HepG2 (cell line): ENCODE data around the gene PRRT1B. TPM values are rescaled to one million over a fixed set of nuclear protein-coding genes. Genes with fewer than 3 reads are reported as not detected.

Experiments used
- ATAC-seq: fragments of 200-7000 bp; cut with Tn5 transposase; 3 replicates; pipeline ENCODE4 v1.9.1; 2020; ENCODE audit warnings: mild to moderate bottlenecking, moderate library complexity
- BruUV-seq: library from RNA; stranded (reverse); fragments of 400-500 nt; replicated peaks from 2 replicates; lab custom pipeline; 2021; lab: Mats Ljungman, UMichigan
- CTCF ChIA-PET: fragments of 300-600 bp; formaldehyde crosslinking; extraction: SDS; loops from one replicate; lab custom pipeline; 2021; ENCODE audit warnings: low total read pairs, inconsistent platforms, low intra/inter-chr PET ratio; lab: Yijun Ruan, JAX
- POLR2A ChIA-PET: fragments of 350-600 bp; sonication (Branson Sonifier 250); formaldehyde crosslinking; loops from one replicate; lab custom pipeline; 2020; ENCODE audit warnings: antibody characterized with exemption, inconsistent platforms; lab: Yijun Ruan, JAX
- DNase-seq: peaks from one replicate; pipeline ENCODE4 v3.0.0-alpha.2; 2015; ENCODE audit warnings: low spot score
- FAIRE-seq: peaks from 3 replicates; lab custom pipeline; 2011; peaks lifted over from hg19 to GRCh38; lab: Jason Lieb, UNC
- H2AFZ ChIP-seq: one replicate; pipeline ENCODE4 v1.6.1; 2011; ENCODE audit warnings: low read length, inconsistent platforms
- H3K27ac ChIP-seq: fragments of 300-600 bp; 3 replicates; pipeline ENCODE4 v1.8.0; 2011; ENCODE audit warnings: mixed run types, mild to moderate bottlenecking, mixed read lengths, low read length, inconsistent platforms; ENCODE audit not compliant: insufficient read depth; ENCODE audit errors: extremely low read length
- H3K27me3 ChIP-seq, 2 experiments: fragments of 200-600 bp in 1 of 2; 2 replicates in 1 of 2; 3 replicates in 1 of 2; pipeline versions ENCODE4 v1.6.0 to v1.8.0; 2011; ENCODE audit warnings: low read length in 2 of 2, mild to moderate bottlenecking in 2 of 2, moderate library complexity in 2 of 2, inconsistent platforms in 1 of 2; ENCODE audit not compliant: insufficient read depth in 2 of 2, control insufficient read depth in 1 of 2
- H3K36me3 ChIP-seq, 2 experiments: fragments of 200-600 bp in 1 of 2; replicated peaks in 1 of 2; 2 replicates in 1 of 2; 3 replicates in 1 of 2; pipeline versions ENCODE4 v1.5.1 to v1.8.0; 2011; ENCODE audit warnings: low read length in 2 of 2, inconsistent platforms in 1 of 2; ENCODE audit not compliant: insufficient read depth in 2 of 2, control insufficient read depth in 1 of 2
- H3K4me1 ChIP-seq: 2 replicates; pipeline ENCODE4 v1.5.1; 2012; ENCODE audit warnings: low read length, inconsistent platforms; ENCODE audit not compliant: insufficient read depth
- H3K4me2 ChIP-seq: 2 replicates; pipeline ENCODE4 v1.6.0; 2011; ENCODE audit warnings: low read depth, low read length, inconsistent platforms
- H3K4me3 ChIP-seq, 3 experiments: fragments of 200-600 bp in 1 of 3; sonication (generic), shearing (Covaris generic) in 1 of 3; replicated peaks in 1 of 3; 2 replicates each; pipeline ENCODE4 v1.5.1; 2011 to 2016; ENCODE audit warnings: low read length in 3 of 3, inconsistent platforms in 2 of 3, low read depth in 2 of 3, mild to moderate bottlenecking in 2 of 3, control low read depth in 1 of 3, mixed read lengths in 1 of 3; ENCODE audit not compliant: insufficient read depth in 1 of 3
- H3K79me2 ChIP-seq: one replicate; pipeline ENCODE4 v1.6.1; 2011; ENCODE audit warnings: low read length, inconsistent platforms; ENCODE audit not compliant: insufficient read depth
- H3K9ac ChIP-seq: 2 replicates; pipeline ENCODE4 v1.6.0; 2011; ENCODE audit warnings: mild to moderate bottlenecking, low read depth, low read length, inconsistent platforms; ENCODE audit not compliant: insufficient read depth
- H3K9me3 ChIP-seq: 2 replicates; pipeline ENCODE4 v1.5.1; 2012; ENCODE audit warnings: mild to moderate bottlenecking, low read length
- H4K20me1 ChIP-seq: 2 replicates; pipeline ENCODE4 v1.6.0; 2011; ENCODE audit warnings: inconsistent platforms, mild to moderate bottlenecking, low read length, moderate library complexity; ENCODE audit not compliant: insufficient read depth
- CCDC6 ChIP-seq: sonication (generic); formaldehyde crosslinking; IDR thresholded peaks from 2 replicates; pipeline ENCODE4 v1.8.1; 2022; ENCODE audit warnings: mild to moderate bottlenecking, missing genetic modification reagents, moderate library complexity
- NFATC3 ChIP-seq: sonication (generic); formaldehyde crosslinking; IDR thresholded peaks from 2 replicates; pipeline ENCODE4 v1.5.1; 2020; ENCODE audit warnings: mild to moderate bottlenecking, missing genetic modification reagents
- NFYC ChIP-seq: IDR thresholded peaks from 2 replicates; pipeline ENCODE4 v1.6.1; 2016; ENCODE audit warnings: missing genetic modification reagents, missing compliant biosample characterization
- SIX4 ChIP-seq: sonication (generic); formaldehyde crosslinking; IDR thresholded peaks from 2 replicates; pipeline ENCODE4 v1.4.0; 2020; ENCODE audit warnings: missing genetic modification reagents
- SOX6 ChIP-seq, 2 experiments: fragments of 450-650 bp in 1 of 2; sonication (generic) in 1 of 2; formaldehyde crosslinking in 1 of 2; IDR thresholded peaks; 2 replicates each; pipeline versions ENCODE4 v1.4.0 to v1.6.1; 2017 to 2020; ENCODE audit warnings: antibody characterized with exemption in 1 of 2, mild to moderate bottlenecking in 1 of 2, missing genetic modification reagents in 1 of 2
- SRSF9 ChIP-seq: fragments of 200-400 bp; formaldehyde crosslinking; IDR thresholded peaks from 2 replicates; pipeline ENCODE4 v1.6.1; 2018; ENCODE audit warnings: borderline replicate concordance, mild to moderate bottlenecking, low read depth, low read length; ENCODE audit not compliant: insufficient read depth, poor library complexity, severe bottlenecking
- WGBS: methylation state at CpG from one replicate; pipeline ENCODE4 v1.1.6; 2017; ENCODE audit warnings: low lambda C conversion rate; 5-methylcytosine and 5-hydroxymethylcytosine counted together
- in situ Hi-C: cut with HindIII; loops from 2 replicates; pipeline ENCODE4 v1.10.0; 2017; ENCODE audit warnings: low pct_unique_long_range_greater_than_20kb; ENCODE audit not compliant: extremely low pct_ligation_motif_present
- intact Hi-C: fragments of 100-400 bp; cut with micrococcal nuclease; formaldehyde crosslinking; loops from one replicate; pipeline ENCODE4 v1.10.0; 2022; ENCODE audit not compliant: unreplicated experiment
- polyA plus RNA-seq, 8 experiments: library from polyadenylated mRNA; depleted of rRNA in 3 of 8; stranded (reverse) in 7 of 8; unstranded in 1 of 8; fragments of >200 nt; fragmentation: Illumina TruSeq in 4 of 8; extraction: Trizol in 4 of 8; gene quantifications; 2 replicates each; pipeline versions ENCODE4 v1.2.1 to v1.2.3, GENCODE V29; 2011 to 2016; ENCODE audit warnings: low read depth in 4 of 8, missing spikeins in 1 of 8, mixed read lengths in 1 of 8; ENCODE audit not compliant: insufficient read depth in 1 of 8
- total RNA-seq, 5 experiments: library from RNA; depleted of rRNA; stranded (reverse); fragments of >200 nt; fragmentation: Illumina TruSeq; extraction: Trizol; gene quantifications; 2 replicates each; pipeline ENCODE4 v1.2.3, GENCODE V29; 2016; ENCODE audit warnings: low read depth in 1 of 5
- TF ChIP-seq, protein P1 (sequence below): sonication (generic); formaldehyde crosslinking; IDR thresholded peaks from 2 replicates; pipeline ENCODE4 v1.8.0; 2022; ENCODE audit warnings: low read depth, missing genetic modification reagents
- TF ChIP-seq, protein P2 (sequence below): sonication (generic); formaldehyde crosslinking; IDR thresholded peaks from 2 replicates; pipeline ENCODE4 v1.4.0; 2020; ENCODE audit warnings: missing genetic modification reagents, mild to moderate bottlenecking, borderline replicate concordance
- TF ChIP-seq, protein P3 (sequence below): sonication (generic); formaldehyde crosslinking; IDR thresholded peaks from 2 replicates; pipeline ENCODE4 v1.8.1; 2022; ENCODE audit warnings: mild to moderate bottlenecking, missing genetic modification reagents
- TF ChIP-seq, protein P4 (sequence below): sonication (generic); formaldehyde crosslinking; IDR thresholded peaks from 2 replicates; pipeline ENCODE4 v1.9.0; 2021; ENCODE audit warnings: missing genetic modification reagents, borderline replicate concordance
- TF ChIP-seq, protein P5 (sequence below): fragments of 450-650 bp; IDR thresholded peaks from 2 replicates; pipeline ENCODE4 v1.6.1; 2017; ENCODE audit warnings: mild to moderate bottlenecking

The PRRT1B gene
- total and polyA plus RNA-seq, 2 of the 13 experiments (the other 11 are each of a cell fraction or from before 2014, with no cell fraction given), result not detected

DNA sequence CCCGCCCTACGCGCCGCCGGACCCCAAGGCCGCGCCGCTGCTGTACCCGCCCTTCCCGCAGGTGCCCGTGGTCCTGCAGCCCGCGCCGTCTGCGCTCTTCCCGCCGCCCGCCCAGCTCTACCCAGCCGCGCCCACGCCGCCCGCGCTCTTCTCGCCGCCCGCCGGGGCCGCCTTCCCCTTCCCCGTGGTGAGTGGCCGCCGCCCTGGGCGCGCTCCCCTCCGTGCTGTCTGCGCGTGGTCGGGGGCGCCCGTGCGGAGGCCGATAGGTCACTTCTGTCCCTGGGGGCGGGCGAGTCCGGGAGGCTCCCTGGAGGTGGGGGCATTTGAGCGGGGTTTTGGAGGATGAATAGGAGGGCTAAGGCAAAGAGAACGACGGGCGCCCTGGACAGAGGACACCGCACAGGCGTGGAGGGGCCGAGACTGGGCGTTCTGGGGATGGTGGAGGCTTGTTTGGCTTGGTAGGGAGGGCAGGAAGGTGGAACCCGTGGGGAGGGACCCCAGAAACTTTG is 9.6 kb downstream of the PRRT1B start:
- Histone ChIP-seq H3K4me2 (no peak overlapping the region), H3K27ac (no peak overlapping the region), H4K20me1 (no peaks in the 10 kb centered on the region), H3K27me3 (peaks cover 2 to 42% of the 10 kb centered on the region in 2 experiments; a peak in 4 of 5 replicates), H3K4me1 (peaks cover 12% of the 10 kb centered on the region), H3K9ac (no peak overlapping the region), H3K36me3 (no peaks in the 10 kb centered on the region), H3K4me3 (no peak overlapping the region), H3K79me2 (no peaks in the 10 kb centered on the region), H3K9me3 (no peaks in the 10 kb centered on the region), H2AFZ (no peak overlapping the region)
- POLR2A ChIA-PET, result no interaction called here
- no peak for TF ChIP-seq SRSF9
- TF ChIP-seq, protein P1, sequence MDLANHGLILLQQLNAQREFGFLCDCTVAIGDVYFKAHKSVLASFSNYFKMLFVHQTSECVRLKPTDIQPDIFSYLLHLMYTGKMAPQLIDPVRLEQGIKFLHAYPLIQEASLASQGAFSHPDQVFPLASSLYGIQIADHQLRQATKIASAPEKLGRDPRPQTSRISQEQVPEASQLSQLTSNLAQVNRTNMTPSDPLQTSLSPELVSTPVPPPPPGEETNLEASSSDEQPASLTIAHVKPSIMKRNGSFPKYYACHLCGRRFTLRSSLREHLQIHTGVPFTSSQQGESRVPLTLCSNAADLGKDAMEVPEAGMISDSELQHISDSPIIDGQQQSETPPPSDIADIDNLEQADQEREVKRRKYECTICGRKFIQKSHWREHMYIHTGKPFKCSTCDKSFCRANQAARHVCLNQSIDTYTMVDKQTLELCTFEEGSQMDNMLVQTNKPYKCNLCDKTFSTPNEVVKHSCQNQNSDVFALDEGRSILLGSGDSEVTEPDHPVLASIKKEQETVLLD (CRISPR knock-in tag), result no peak
- no peak for TF ChIP-seq NFATC3
- TF ChIP-seq CCDC6, result no peak
- no peak for TF ChIP-seq SIX4 (CRISPR knock-in tag)
- TF ChIP-seq, protein P2, sequence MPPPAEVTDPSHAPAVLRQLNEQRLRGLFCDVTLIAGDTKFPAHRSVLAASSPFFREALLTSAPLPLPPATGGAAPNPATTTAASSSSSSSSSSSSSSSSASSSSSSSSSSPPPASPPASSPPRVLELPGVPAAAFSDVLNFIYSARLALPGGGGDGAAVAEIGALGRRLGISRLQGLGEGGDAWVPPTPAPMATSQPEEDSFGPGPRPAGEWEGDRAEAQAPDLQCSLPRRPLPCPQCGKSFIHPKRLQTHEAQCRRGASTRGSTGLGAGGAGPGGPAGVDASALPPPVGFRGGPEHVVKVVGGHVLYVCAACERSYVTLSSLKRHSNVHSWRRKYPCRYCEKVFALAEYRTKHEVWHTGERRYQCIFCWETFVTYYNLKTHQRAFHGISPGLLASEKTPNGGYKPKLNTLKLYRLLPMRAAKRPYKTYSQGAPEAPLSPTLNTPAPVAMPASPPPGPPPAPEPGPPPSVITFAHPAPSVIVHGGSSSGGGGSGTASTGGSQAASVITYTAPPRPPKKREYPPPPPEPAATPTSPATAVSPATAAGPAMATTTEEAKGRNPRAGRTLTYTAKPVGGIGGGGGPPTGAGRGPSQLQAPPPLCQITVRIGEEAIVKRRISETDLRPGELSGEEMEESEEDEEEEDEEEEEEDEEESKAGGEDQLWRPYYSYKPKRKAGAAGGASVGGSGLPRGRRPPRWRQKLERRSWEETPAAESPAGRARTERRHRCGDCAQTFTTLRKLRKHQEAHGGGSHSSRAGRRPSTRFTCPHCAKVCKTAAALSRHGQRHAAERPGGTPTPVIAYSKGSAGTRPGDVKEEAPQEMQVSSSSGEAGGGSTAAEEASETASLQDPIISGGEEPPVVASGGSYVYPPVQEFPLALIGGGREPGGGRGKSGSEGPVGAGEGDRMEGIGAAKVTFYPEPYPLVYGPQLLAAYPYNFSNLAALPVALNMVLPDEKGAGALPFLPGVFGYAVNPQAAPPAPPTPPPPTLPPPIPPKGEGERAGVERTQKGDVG (CRISPR knock-in tag), result no peak
- no peak for TF ChIP-seq SOX6 (IDR thresholded peaks at IDR 0.05)
- no peak for TF ChIP-seq SOX6 (CRISPR knock-in tag; IDR thresholded peaks at IDR 0.05)
- TF ChIP-seq, protein P3, sequence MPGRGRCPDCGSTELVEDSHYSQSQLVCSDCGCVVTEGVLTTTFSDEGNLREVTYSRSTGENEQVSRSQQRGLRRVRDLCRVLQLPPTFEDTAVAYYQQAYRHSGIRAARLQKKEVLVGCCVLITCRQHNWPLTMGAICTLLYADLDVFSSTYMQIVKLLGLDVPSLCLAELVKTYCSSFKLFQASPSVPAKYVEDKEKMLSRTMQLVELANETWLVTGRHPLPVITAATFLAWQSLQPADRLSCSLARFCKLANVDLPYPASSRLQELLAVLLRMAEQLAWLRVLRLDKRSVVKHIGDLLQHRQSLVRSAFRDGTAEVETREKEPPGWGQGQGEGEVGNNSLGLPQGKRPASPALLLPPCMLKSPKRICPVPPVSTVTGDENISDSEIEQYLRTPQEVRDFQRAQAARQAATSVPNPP (CRISPR knock-in tag), result no peak
- no peak for TF ChIP-seq NFYC
- TF ChIP-seq, protein P4, sequence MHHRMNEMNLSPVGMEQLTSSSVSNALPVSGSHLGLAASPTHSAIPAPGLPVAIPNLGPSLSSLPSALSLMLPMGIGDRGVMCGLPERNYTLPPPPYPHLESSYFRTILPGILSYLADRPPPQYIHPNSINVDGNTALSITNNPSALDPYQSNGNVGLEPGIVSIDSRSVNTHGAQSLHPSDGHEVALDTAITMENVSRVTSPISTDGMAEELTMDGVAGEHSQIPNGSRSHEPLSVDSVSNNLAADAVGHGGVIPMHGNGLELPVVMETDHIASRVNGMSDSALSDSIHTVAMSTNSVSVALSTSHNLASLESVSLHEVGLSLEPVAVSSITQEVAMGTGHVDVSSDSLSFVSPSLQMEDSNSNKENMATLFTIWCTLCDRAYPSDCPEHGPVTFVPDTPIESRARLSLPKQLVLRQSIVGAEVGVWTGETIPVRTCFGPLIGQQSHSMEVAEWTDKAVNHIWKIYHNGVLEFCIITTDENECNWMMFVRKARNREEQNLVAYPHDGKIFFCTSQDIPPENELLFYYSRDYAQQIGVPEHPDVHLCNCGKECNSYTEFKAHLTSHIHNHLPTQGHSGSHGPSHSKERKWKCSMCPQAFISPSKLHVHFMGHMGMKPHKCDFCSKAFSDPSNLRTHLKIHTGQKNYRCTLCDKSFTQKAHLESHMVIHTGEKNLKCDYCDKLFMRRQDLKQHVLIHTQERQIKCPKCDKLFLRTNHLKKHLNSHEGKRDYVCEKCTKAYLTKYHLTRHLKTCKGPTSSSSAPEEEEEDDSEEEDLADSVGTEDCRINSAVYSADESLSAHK (CRISPR knock-in tag), result no peak
- TF ChIP-seq, protein P5, sequence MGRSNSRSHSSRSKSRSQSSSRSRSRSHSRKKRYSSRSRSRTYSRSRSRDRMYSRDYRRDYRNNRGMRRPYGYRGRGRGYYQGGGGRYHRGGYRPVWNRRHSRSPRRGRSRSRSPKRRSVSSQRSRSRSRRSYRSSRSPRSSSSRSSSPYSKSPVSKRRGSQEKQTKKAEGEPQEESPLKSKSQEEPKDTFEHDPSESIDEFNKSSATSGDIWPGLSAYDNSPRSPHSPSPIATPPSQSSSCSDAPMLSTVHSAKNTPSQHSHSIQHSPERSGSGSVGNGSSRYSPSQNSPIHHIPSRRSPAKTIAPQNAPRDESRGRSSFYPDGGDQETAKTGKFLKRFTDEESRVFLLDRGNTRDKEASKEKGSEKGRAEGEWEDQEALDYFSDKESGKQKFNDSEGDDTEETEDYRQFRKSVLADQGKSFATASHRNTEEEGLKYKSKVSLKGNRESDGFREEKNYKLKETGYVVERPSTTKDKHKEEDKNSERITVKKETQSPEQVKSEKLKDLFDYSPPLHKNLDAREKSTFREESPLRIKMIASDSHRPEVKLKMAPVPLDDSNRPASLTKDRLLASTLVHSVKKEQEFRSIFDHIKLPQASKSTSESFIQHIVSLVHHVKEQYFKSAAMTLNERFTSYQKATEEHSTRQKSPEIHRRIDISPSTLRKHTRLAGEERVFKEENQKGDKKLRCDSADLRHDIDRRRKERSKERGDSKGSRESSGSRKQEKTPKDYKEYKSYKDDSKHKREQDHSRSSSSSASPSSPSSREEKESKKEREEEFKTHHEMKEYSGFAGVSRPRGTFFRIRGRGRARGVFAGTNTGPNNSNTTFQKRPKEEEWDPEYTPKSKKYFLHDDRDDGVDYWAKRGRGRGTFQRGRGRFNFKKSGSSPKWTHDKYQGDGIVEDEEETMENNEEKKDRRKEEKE, result no peak
- DNase-seq (no peak), ATAC-seq (no peak), FAIRE-seq (no peak)
- in situ Hi-C loops, result no loop called here
- no TSS peak for BruUV-seq
- WGBS, result 84% methylated on average over 54 of the region's 54 CpGs
- CTCF ChIA-PET, result no interaction called here
- intact Hi-C loops, result no loop called here
